ENCODE measurements around the gene LAMA2. TPM values are rescaled to one million over a fixed set of nuclear protein-coding genes. Genes with fewer than 3 reads are reported as not detected.

Gene LAMA2
- total and polyA plus RNA-seq, 2 of the 8 experiments (the other 6 are each of a cell fraction or from before 2014, with no cell fraction given): 1.3 to 3.8 TPM

DNA sequence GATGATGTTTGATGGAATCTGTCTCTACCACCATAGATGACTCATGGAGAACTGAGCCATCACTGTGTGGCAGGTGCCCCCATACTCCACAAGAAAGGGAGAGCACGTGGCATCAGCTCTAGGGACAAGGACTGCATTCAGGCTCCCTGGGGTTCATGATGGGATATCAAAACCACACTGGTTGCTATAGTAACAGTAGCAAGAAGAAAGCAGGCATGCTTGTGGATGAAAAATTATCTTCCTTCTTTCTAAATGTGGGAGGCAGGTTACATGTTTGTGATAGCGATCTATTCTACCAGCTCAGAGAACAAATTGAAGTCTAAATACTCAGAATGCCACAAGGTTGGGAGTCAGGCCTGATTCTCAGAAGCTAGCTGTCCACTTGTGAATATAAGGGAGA lies 602.8 kb downstream of the LAMA2 start (continued):
- TF ChIP-seq JUND (IDR thresholded peaks at IDR 0.05; ENCODE audit: low read length) (no peak), SIX5 (IDR thresholded peaks at IDR 0.05; ENCODE audit: low read depth, low read length) (no peak), SAP30 (IDR thresholded peaks at IDR 0.05; ENCODE audit: insufficient read depth, insufficient replicate concordance, low read length) (no peak)
